Measurements from ENCODE around the gene MGME1.

The MGME1 gene

DNA sequence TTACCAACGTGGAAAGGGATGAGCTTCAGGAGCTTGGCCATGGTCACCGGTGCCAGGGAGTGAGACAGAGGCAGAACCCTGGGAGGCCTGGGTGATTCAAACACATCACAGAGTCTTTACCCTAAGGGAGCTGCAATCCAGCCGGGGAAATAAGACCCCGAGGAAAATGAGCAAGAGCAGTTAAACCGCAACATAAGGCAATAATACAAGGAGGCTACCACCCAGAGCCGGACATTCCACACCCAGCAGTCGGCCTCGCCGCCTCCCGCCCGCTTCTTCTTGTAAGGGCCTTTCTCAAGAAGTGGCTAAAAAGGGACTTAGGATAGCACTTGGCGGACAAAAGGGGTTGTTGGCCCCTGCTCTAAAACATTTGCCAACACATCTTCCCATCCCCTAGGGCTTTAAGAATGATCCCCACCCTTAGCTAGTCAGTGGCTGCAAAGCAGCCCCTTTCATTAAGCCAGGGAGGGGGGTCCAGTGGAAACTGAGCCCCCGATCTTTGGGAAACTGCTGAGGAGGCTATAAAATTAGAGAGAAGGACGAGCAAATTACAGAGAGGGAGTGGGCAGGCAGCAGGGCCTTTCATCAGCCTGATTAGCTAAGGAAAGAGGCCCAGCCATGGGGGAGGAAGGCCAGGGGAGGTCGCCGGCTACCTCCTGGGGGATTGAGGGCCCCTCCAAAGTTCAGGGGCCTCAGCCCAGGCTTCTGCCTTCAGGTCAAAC lies 34.5 kb upstream of the MGME1 start:
- peaks cover 2% of the 10 kb centered on the region for H3K27me3 Mint-ChIP-seq (ENCODE audit: low read depth, poor library complexity)
- H3K36me3 Mint-ChIP-seq (ENCODE audit: low read depth), result peaks cover 5% of the 10 kb centered on the region
- H3K4me3 Mint-ChIP-seq, result peak overlapping the region; percentile 58
- H3K9me3 Mint-ChIP-seq, result peaks cover 5% of the 10 kb centered on the region
- TF ChIP-seq, protein P1, sequence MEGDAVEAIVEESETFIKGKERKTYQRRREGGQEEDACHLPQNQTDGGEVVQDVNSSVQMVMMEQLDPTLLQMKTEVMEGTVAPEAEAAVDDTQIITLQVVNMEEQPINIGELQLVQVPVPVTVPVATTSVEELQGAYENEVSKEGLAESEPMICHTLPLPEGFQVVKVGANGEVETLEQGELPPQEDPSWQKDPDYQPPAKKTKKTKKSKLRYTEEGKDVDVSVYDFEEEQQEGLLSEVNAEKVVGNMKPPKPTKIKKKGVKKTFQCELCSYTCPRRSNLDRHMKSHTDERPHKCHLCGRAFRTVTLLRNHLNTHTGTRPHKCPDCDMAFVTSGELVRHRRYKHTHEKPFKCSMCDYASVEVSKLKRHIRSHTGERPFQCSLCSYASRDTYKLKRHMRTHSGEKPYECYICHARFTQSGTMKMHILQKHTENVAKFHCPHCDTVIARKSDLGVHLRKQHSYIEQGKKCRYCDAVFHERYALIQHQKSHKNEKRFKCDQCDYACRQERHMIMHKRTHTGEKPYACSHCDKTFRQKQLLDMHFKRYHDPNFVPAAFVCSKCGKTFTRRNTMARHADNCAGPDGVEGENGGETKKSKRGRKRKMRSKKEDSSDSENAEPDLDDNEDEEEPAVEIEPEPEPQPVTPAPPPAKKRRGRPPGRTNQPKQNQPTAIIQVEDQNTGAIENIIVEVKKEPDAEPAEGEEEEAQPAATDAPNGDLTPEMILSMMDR (IDR thresholded peaks at IDR 0.05), result no peak
- H3K27ac Mint-ChIP-seq, result peak overlapping the region; percentile 96
- peak; percentile 33 for DNase-seq
- H3K4me1 Mint-ChIP-seq, result peaks cover 70% of the 10 kb centered on the region

DNA sequence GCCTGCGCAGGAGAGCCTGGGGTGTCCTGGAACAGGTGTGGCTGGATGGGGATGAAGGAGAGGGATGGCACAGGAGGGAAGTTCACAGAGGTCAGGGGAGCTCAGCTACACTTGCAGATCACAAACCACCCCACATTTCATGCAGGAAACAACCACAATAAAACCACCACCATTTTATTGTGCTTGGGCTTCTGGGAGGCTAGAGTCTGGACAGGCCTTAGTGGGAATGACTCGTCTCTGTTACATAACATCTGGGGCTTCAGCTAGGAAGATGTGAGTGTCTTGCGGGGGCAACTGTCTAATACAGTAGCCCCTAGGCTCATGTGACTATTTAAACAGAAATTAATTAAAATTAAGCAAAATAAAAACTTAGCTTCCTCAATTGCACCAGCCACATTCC lies 33.6 kb upstream of the MGME1 start:
- peaks cover 2% of the 10 kb centered on the region for H3K27me3 Mint-ChIP-seq (ENCODE audit: low read depth, poor library complexity)
- H3K4me3 Mint-ChIP-seq, result no peak overlapping the region
- peak overlapping the region; percentile 72 for H3K27ac Mint-ChIP-seq
- peaks cover 5% of the 10 kb centered on the region for H3K36me3 Mint-ChIP-seq (ENCODE audit: low read depth)
- peaks cover 79% of the 10 kb centered on the region for H3K4me1 Mint-ChIP-seq
- TF ChIP-seq, protein P1 (IDR thresholded peaks at IDR 0.05), result no peak
- DNase-seq, result no peak
- H3K9me3 Mint-ChIP-seq, result peaks cover 5% of the 10 kb centered on the region

DNA sequence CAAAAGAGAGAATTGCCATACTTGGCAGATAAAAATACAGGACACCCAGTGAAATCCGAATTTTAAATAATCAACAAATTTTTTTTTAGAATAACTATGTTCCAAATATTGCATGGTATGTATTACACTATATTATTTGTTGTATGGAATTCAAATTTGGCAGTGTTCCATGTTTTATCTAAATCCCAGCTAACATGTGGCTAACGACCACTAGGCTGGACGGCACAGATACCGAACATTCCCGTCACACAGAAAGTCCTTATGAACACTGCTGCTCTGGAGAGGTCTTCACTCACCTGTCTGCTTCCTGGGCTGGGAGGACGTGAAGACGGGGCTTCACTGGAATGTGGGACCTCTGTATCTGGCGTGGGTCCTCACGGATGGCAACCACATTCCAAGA lies 33.1 kb upstream of the MGME1 start:
- Mint-ChIP-seq H3K36me3 (ENCODE audit: low read depth) (peaks cover 5% of the 10 kb centered on the region), H3K27ac (no peak overlapping the region), H3K9me3 (peaks cover 5% of the 10 kb centered on the region), H3K4me1 (peaks cover 85% of the 10 kb centered on the region), H3K4me3 (no peak overlapping the region), H3K27me3 (ENCODE audit: low read depth, poor library complexity) (no peaks in the 10 kb centered on the region)
- TF ChIP-seq, protein P1 (IDR thresholded peaks at IDR 0.05), result no peak
- no peak for DNase-seq

DNA sequence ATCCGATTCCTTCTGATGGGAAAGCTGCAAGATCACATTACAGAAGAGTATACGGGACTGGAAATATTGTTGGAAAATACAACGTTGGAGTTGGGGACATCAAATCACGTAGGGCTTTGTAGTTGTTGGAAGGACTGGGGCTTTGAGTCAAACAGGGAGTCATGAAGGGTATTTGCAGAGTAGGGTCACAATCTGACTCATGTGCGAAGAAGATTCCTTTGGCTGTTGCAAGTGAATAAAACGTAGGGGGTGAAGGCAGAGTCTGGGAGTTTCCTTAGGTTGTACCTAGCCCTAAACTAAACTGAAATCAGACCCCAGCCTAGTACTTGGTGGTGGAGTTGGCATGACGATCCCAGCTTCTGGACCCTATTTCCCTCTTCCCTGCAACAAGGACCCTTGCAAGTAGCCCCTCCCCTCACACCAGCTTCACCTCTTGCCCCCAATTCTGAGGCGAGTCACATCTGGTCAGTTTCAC lies 32.5 kb upstream of the MGME1 start:
- TF ChIP-seq, protein P1 (IDR thresholded peaks at IDR 0.05), result no peak
- Mint-ChIP-seq H3K27me3 (ENCODE audit: low read depth, poor library complexity) (no peaks in the 10 kb centered on the region), H3K4me1 (peaks cover 86% of the 10 kb centered on the region), H3K4me3 (peak overlapping the region; percentile 55), H3K9me3 (peaks cover 5% of the 10 kb centered on the region), H3K36me3 (ENCODE audit: low read depth) (peaks cover 7% of the 10 kb centered on the region), H3K27ac (peak overlapping the region; percentile 77)
- peak; percentile 38 for DNase-seq

DNA sequence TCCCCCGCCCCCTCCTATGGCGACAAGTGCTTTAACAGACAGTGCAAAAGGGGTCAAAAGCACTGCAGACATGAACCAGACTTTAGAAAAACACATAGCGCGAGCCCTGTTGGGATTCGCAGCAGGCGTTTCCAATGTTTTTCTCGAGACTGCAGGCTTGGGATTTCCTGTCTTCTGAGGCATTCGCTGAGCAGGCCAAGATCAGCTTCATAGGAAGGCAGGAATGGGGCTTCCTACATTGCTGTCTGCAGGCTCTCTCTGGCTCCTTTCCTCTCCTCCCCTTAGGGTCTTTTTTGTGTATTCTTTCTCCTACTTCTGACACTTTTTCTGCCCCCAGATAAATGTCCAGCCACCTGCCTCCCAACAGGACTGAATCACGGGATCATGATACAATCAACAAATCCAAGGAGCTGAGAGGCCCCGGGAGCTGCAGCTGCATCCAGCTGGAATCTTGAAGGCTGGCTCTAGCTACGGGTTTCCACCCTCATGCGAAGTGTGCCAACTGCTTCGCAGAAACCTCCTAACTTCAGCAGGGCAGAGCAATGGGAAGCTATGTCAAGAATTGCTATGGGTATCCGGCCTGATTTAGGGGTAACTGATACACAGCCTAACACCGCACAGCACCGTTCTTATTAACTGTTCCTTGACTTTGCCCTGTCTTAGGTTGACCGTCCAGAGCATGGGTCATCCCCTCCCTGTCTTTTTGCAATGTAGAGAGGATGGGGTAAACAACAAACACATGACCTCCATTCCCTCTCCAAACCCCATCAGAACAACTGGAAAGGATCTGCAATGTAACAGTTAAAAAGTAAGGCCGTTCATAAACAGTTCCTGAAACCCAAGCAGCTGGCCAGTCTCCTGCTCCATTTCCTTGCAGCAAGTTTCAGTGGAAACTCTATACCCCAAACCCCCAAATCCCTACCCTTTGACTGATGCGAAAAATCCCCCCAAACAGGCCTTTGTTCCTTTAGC lies 31.8 kb upstream of the MGME1 start:
- Mint-ChIP-seq H3K27me3 (ENCODE audit: low read depth, poor library complexity) (no peaks in the 10 kb centered on the region), H3K27ac (peak overlapping the region; percentile 77), H3K36me3 (ENCODE audit: low read depth) (peaks cover 12% of the 10 kb centered on the region), H3K9me3 (peaks cover 3% of the 10 kb centered on the region), H3K4me3 (peak overlapping the region; percentile 55), H3K4me1 (peaks cover 85% of the 10 kb centered on the region)
- TF ChIP-seq, protein P1 (IDR thresholded peaks at IDR 0.05), result no peak
- no peak for DNase-seq

All from nephron progenitor cell (in vitro differentiated cells).